ENCODE data around the gene GRK6.

DNA sequence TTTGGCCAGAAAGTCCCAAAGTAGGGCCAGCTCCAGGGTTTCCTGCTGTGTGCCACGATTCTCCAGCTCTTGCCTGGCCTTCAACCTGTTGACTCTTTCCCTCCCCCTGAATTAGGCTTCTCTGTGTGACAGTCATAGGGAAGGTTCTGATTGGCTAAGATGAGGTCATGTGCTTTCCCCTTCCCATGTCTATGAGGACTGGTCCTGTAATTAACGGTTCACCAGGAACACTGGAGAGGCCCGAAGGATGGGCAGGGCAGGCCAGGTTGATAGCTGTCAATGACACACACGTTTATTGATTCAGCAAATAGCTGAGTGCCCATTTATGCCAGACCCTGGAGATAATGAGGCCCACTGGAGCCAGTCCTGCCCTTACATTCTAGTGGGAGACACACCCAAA is 11.1 kb downstream of the GRK6 start:
- TF ChIP-seq, protein P1, sequence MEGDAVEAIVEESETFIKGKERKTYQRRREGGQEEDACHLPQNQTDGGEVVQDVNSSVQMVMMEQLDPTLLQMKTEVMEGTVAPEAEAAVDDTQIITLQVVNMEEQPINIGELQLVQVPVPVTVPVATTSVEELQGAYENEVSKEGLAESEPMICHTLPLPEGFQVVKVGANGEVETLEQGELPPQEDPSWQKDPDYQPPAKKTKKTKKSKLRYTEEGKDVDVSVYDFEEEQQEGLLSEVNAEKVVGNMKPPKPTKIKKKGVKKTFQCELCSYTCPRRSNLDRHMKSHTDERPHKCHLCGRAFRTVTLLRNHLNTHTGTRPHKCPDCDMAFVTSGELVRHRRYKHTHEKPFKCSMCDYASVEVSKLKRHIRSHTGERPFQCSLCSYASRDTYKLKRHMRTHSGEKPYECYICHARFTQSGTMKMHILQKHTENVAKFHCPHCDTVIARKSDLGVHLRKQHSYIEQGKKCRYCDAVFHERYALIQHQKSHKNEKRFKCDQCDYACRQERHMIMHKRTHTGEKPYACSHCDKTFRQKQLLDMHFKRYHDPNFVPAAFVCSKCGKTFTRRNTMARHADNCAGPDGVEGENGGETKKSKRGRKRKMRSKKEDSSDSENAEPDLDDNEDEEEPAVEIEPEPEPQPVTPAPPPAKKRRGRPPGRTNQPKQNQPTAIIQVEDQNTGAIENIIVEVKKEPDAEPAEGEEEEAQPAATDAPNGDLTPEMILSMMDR (IDR thresholded peaks at IDR 0.05): no peak
- TF ChIP-seq POLR2AphosphoS5 (IDR thresholded peaks at IDR 0.05) (no peak), POLR2A (IDR thresholded peaks at IDR 0.05) (no peak), EP300 (IDR thresholded peaks at IDR 0.05) (no peak)
